SU-DHL-6 (cell line): ENCODE measurements around the gene NCOA3.

Experiments used
- H2AFZ ChIP-seq: fragments of 200-600 bp; sonication (generic); 2 replicates; pipeline ENCODE4 v1.6.1; 2014; ENCODE audit warnings: low read depth, mild to moderate bottlenecking, moderate library complexity, mixed read lengths, antibody characterized with exemption, low read length; ENCODE audit not compliant: severe bottlenecking
- H3F3A ChIP-seq: fragments of 200-600 bp; shearing (Covaris generic); 2 replicates; pipeline ENCODE4 v1.6.0; 2016; ENCODE audit warnings: antibody characterized with exemption, mild to moderate bottlenecking; ENCODE audit not compliant: insufficient read depth
- H3K27ac ChIP-seq: fragments of 200-600 bp; sonication (generic); 2 replicates; pipeline ENCODE4 v1.5.1; 2016; ENCODE audit warnings: low read depth, mild to moderate bottlenecking, low read length, moderate library complexity, mixed read lengths
- H3K27me3 ChIP-seq: fragments of 200-600 bp; sonication (generic), shearing (Covaris generic); 2 replicates; pipeline ENCODE4 v1.6.0; 2014; ENCODE audit warnings: mild to moderate bottlenecking, low read length
- H3K36me3 ChIP-seq: fragments of 200-600 bp; sonication (generic); 2 replicates; pipeline ENCODE4 v1.6.1; 2014; ENCODE audit warnings: mild to moderate bottlenecking, low read length, mixed read lengths
- H3K4me2 ChIP-seq: fragments of 300-600, 200-600 bp; shearing (Covaris generic), sonication (generic); 2 replicates; pipeline ENCODE4 v1.6.0; 2014; ENCODE audit warnings: low read length, low read depth, mild to moderate bottlenecking; ENCODE audit not compliant: poor library complexity, severe bottlenecking
- H3K4me3 ChIP-seq: fragments of 200-600 bp; sonication (generic); 2 replicates; pipeline ENCODE4 v1.5.1; 2014; ENCODE audit warnings: antibody characterized with exemption, low read length, mild to moderate bottlenecking, mixed read lengths; ENCODE audit not compliant: insufficient read depth, poor library complexity, severe bottlenecking
- H3K79me2 ChIP-seq: fragments of 200-600 bp; sonication (generic); 2 replicates; pipeline ENCODE4 v1.6.1; 2014; ENCODE audit warnings: mild to moderate bottlenecking, low read length, moderate library complexity; ENCODE audit not compliant: insufficient read depth
- H3K9ac ChIP-seq: fragments of 200-600 bp; sonication (generic); 2 replicates; pipeline ENCODE4 v1.7.0; 2014; ENCODE audit warnings: mild to moderate bottlenecking, low read length
- H3K9me2 ChIP-seq: fragments of 200-600 bp; sonication (generic); replicated peaks from 2 replicates; pipeline ENCODE4 v1.6.1; 2014; ENCODE audit warnings: low read length; ENCODE audit not compliant: insufficient read depth
- H3K9me3 ChIP-seq: fragments of 200-600 bp; sonication (generic); 2 replicates; pipeline ENCODE4 v1.6.1; 2014; ENCODE audit warnings: low read length, mixed read lengths; ENCODE audit not compliant: insufficient read depth
- H4K20me1 ChIP-seq: fragments of 200-600 bp; sonication (generic); 2 replicates; pipeline ENCODE4 v1.6.1; 2014; ENCODE audit warnings: low read depth, mild to moderate bottlenecking, antibody characterized with exemption, low read length, moderate library complexity, mixed read lengths
- CTCF ChIP-seq: fragments of 200-600 bp; sonication (generic); IDR thresholded peaks from one replicate; pipeline ENCODE4 v1.5.1; 2017; ENCODE audit warnings: antibody characterized with exemption, mild to moderate bottlenecking, low read length, moderate library complexity; ENCODE audit not compliant: insufficient read depth, poor library complexity, severe bottlenecking
- EZH2phosphoT487 ChIP-seq: fragments of 200-600 bp; sonication (generic), shearing (Covaris generic); conservative IDR thresholded peaks from 2 replicates; pipeline ENCODE4 v1.6.1; 2018; ENCODE audit warnings: mild to moderate bottlenecking, antibody characterized with exemption, low read length, moderate library complexity, mixed read lengths

NCOA3 gene

GRCh38 chr20:47534405-47534804 is 32.7 kb downstream of the NCOA3 start:
- Histone ChIP-seq H4K20me1 (peaks cover 74% of the 10 kb centered on the region), H3K36me3 (peaks cover 29% of the 10 kb centered on the region), H3K27ac (peak overlapping the region; percentile 46), H3K4me3 (no peak overlapping the region), H3K27me3 (no peaks in the 10 kb centered on the region), H3F3A (peaks cover 73% of the 10 kb centered on the region), H3K4me2 (peak overlapping the region; percentile 11), H3K9ac (no peak overlapping the region), H3K9me2 (no peaks in the 10 kb centered on the region), H2AFZ (no peak overlapping the region), H3K9me3 (no peaks in the 10 kb centered on the region), H3K79me2 (peaks cover 100% of the 10 kb centered on the region)
- TF ChIP-seq CTCF = no peak
- no peak for TF ChIP-seq EZH2phosphoT487

GRCh38 chr20:47535088-47535487 is 33.4 kb downstream of the NCOA3 start:
- Histone ChIP-seq H3K79me2 (peaks cover 100% of the 10 kb centered on the region), H3K27ac (peak overlapping the region; percentile 46), H3K4me2 (peak overlapping the region; percentile 11), H3K4me3 (no peak overlapping the region), H2AFZ (no peak overlapping the region), H3K36me3 (peaks cover 22% of the 10 kb centered on the region), H3F3A (peaks cover 73% of the 10 kb centered on the region), H3K9ac (no peak overlapping the region), H4K20me1 (peaks cover 74% of the 10 kb centered on the region), H3K9me3 (no peaks in the 10 kb centered on the region), H3K27me3 (no peaks in the 10 kb centered on the region), H3K9me2 (no peaks in the 10 kb centered on the region)
- TF ChIP-seq EZH2phosphoT487 = no peak
- TF ChIP-seq CTCF = peak; percentile 29

- no peaks in the 10 kb centered on the region for H3K27me3 ChIP-seq
- peaks cover 75% of the 10 kb centered on the region for H4K20me1 ChIP-seq
These were observed 34.3 kb downstream of the NCOA3 start for GRCh38 chr20:47535994-47536393.

More at GRCh38 chr20:47535994-47536393, 34.3 kb downstream of the NCOA3 start:
- H2AFZ ChIP-seq = no peak overlapping the region
- H3K9me2 ChIP-seq = no peaks in the 10 kb centered on the region
- no peaks in the 10 kb centered on the region for H3K9me3 ChIP-seq
- H3K4me3 ChIP-seq = no peak overlapping the region
- peaks cover 21% of the 10 kb centered on the region for H3K36me3 ChIP-seq
- no peak overlapping the region for H3K4me2 ChIP-seq
- H3K79me2 ChIP-seq = peaks cover 100% of the 10 kb centered on the region
- peaks cover 80% of the 10 kb centered on the region for H3F3A ChIP-seq
- H3K27ac ChIP-seq = peak overlapping the region; percentile 23; the same call in 1 of the 2 replicates
- TF ChIP-seq EZH2phosphoT487 = no peak
- TF ChIP-seq CTCF = no peak
- H3K9ac ChIP-seq = no peak overlapping the region
